HG03520 (cell line): ENCODE data around the gene CD14.
"Not testable (repeated sequence)": the region's sequence is repeated elsewhere in the genome, so short reads cannot be mapped to it uniquely, and the experiment has no call there.

Source experiments
- ATAC-seq: cut with Tn5 transposase; IDR thresholded peaks from one replicate; pipeline ENCODE4 v1.9.1; 2021; ENCODE audit warnings: mild to moderate bottlenecking, moderate library complexity; ENCODE audit not compliant: unreplicated experiment

Gene CD14

DNA sequence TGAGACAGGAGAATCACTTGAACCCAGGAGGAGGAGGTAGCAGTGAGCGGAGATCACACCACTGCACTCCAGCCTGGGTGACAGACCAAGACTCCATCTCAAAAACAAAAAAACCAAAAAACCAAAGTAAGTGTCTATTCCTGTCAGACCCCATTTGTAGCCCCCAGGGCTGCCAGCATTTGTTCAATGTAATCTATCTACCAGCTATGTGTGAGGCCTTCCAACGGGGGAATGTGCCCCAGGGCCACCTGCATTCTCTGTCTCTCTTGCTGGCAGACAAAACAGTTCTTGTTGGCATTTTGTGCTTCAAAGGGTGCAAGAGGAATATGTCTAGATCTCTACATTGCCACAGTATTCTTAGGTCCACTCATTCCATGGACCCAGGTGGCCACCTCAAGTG, 34.1 kb downstream of the CD14 start:
- no peak for ATAC-seq

GRCh38 chr5:140596321-140596741, 36.6 kb downstream of the CD14 start:
- ATAC-seq: no peak

DNA sequence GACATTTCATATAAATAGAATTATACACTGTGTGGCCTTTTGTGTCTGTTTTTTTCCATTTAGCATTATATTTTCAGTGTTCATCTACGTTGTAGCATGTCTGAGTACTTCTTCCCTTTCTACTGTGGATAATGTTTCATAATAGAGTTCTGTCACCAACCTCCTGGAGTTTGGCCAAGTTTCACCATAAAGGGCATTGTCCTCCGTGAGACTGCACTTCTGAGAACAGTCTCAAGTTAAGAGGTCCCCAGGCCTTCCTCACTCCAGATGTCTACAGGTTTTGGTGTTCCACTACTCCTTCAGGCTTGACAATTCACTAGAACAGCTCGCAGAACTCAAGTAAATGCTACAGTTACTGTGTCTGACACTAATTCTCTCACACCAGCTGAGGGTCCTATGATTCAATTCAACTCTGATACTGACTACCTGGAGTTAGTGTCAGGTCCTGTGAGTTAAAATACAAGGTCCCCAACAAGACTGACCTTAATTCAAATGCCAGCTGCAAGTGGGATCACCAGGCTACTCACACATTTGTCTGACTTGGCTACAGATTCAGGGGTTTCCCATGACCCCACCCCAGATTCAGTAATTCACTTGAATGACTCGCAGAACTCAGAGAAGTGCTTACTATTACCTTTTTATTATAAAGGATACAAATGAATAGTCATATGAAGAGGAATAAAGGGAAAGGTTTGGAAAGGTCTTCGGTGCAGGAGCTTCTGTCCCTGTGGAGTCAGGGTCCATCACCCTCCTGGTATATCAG, 37.3 kb downstream of the CD14 start:
- ATAC-seq: no peak

GRCh38 chr5:140594169-140594568, 38.8 kb downstream of the CD14 start:
- ATAC-seq: no peak

GRCh38 chr5:140593070-140593469, 39.9 kb downstream of the CD14 start:
- ATAC-seq: not testable (repeated sequence)

- no peak for ATAC-seq
Observed at GRCh38 chr5:140591747-140592372, 41.1 kb downstream of the CD14 start.

DNA sequence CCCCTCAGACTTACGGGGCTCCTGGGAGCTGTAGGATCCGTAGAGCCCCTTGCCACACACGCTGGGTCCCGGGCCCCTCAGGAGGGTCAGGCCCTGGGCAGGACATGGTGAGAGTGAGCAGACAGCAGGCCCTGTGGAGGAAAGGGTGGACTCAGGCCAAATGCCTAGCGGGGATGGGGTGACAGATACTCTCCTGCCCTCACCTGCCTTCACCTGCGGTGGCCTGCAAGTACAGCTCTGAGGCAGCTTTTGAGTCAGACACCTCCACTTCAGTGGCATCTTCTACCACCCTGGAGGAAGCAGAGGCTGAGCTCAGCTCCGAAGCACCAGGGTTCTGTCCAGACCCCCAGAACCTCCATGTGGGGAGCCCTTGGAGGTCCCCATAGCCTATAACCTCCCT, 42.1 kb downstream of the CD14 start:
- no peak for ATAC-seq

DNA sequence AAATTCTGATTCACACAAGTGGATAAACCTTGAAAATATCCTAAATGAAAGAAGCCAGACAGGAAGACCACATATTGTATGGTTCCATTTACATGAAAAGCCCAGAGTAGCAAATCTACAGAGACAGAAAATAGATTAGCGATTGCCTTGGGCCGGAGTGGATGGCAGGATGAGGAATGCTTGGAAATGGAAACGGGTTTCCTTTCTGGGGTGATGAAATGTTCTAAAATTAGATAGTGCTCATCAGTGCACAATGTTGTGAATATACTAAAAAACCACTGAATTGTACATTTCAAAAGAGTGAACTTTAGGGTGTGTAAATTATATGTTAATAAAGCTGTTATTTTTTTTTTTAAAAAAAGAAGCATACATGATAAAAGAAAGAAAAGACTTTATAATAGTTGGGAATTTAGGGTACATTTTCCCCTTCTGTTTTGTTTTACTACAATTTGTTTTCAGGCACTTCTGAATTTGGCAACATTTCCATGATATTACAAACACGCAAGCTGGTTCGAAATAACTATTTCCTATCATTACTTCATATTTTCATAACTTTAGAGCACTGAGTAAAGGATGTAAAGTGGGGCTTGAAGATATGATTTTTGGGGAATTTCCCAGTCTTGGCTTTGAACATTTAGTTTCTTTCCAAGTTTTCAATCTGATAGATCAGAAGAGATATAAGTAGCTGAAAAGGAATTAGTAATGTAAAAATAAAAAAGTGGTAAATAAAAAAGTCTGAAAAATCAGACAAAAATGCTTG, 44.5 kb downstream of the CD14 start:
- ATAC-seq: no peak

DNA sequence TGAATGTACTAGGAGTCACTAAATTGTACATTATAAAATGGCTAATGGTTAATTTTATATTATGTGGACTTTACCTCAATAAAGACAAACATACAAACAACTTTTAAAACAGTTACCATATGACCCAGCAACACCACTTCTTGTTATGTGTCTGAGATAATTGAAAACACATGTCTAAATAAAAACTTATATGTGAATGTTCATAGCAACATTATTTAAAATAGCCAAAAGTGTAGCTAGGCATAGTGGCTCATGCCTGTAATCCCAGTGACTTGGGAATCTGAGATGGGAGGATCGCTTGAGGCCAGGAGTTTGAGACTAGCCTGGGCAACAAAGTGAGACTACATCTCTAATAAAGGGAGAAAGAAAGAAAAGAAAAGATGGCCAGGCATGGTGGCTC, 45.5 kb downstream of the CD14 start:
- no peak for ATAC-seq
